Testis (tissue), 2 donors: ENCODE results near the gene PRMT5.

ENCODE experiments used
- CTCF ChIP-seq, 3 experiments: fragments of 450-650 bp in 2 of 3; fragments of 200-600 bp in 1 of 3; sonication (generic) in 1 of 3; IDR thresholded peaks; one replicate each; pipeline ENCODE4 v1.5.1; 2016 to 2019; ENCODE audit warnings: antibody characterized with exemption in 3 of 3, mild to moderate bottlenecking in 2 of 3, moderate library complexity in 1 of 3
- POLR2A ChIP-seq: fragments of 450-650 bp; IDR thresholded peaks from one replicate; pipeline ENCODE4 v1.6.1; 2017; ENCODE audit warnings: antibody characterized with exemption, mild to moderate bottlenecking, moderate library complexity

GRCh38 chr14:22973217-22974032 lies 44.2 kb upstream of the PRMT5 start:
- TF ChIP-seq POLR2A (no peak), CTCF (IDR thresholded peaks at IDR 0.05) (peak; percentile 59 to 76 (median 69))
